Neuronal stem cell (in vitro differentiated cells): Measurements from ENCODE around the gene LY9.

Source experiments
- DNase-seq: peaks from one replicate; pipeline ENCODE4 v3.0.0-alpha.2; 2013; ENCODE audit warnings: low spot score
- H2AFZ ChIP-seq: one replicate; pipeline ENCODE4 v1.6.1; 2013; ENCODE audit warnings: mild to moderate bottlenecking, low read length, inconsistent platforms
- H2AK5ac ChIP-seq: 2 replicates; pipeline ENCODE4 v1.6.1; 2013; ENCODE audit warnings: low read depth, mild to moderate bottlenecking, inconsistent platforms, low read length, moderate library complexity, mixed read lengths
- H2BK120ac ChIP-seq: 2 replicates; pipeline ENCODE4 v1.6.1; 2013; ENCODE audit warnings: low read depth, mild to moderate bottlenecking, inconsistent platforms, low read length, moderate library complexity, mixed read lengths
- H2BK12ac ChIP-seq: one replicate; pipeline ENCODE4 v1.6.1; 2013; ENCODE audit warnings: low read length, inconsistent platforms
- H2BK15ac ChIP-seq: 2 replicates; pipeline ENCODE4 v1.6.1; 2013; ENCODE audit warnings: mild to moderate bottlenecking, low read length, inconsistent platforms, mixed read lengths
- H2BK5ac ChIP-seq: one replicate; pipeline ENCODE4 v1.6.1; 2013; ENCODE audit warnings: inconsistent platforms, mild to moderate bottlenecking, low read length, moderate library complexity
- H3K14ac ChIP-seq: one replicate; pipeline ENCODE4 v1.6.1; 2013; ENCODE audit warnings: low read length, inconsistent platforms
- H3K18ac ChIP-seq: 2 replicates; pipeline ENCODE4 v1.6.1; 2013; ENCODE audit warnings: low read length, inconsistent platforms
- H3K23ac ChIP-seq: 2 replicates; pipeline ENCODE4 v1.6.1; 2013; ENCODE audit warnings: low read depth, mild to moderate bottlenecking, mixed read lengths, low read length, inconsistent platforms; ENCODE audit not compliant: poor library complexity
- H3K27ac ChIP-seq: replicated peaks from 3 replicates; pipeline ENCODE4 v1.5.1; 2013; ENCODE audit warnings: low read length, inconsistent platforms
- H3K27me3 ChIP-seq, 3 experiments: 2 replicates each; pipeline ENCODE4 v1.6.1; 2013; ENCODE audit warnings: low read length in 3 of 3, mild to moderate bottlenecking in 2 of 3, inconsistent platforms in 1 of 3, low read depth in 1 of 3, mixed read lengths in 1 of 3, moderate library complexity in 1 of 3; ENCODE audit not compliant: control insufficient read depth in 3 of 3, insufficient read depth in 3 of 3
- H3K36me3 ChIP-seq, 2 donors: replicated peaks in 1 of 2; 2 replicates each; pipeline ENCODE4 v1.6.1; 2013; ENCODE audit warnings: low read length in 2 of 2; ENCODE audit not compliant: control insufficient read depth in 2 of 2, insufficient read depth in 2 of 2
- H3K4ac ChIP-seq: 2 replicates; pipeline ENCODE4 v1.6.1; 2013; ENCODE audit warnings: inconsistent platforms, mild to moderate bottlenecking, low read length, moderate library complexity
- H3K4me1 ChIP-seq, 2 donors: 1 replicate in 1 of 2; 2 replicates in 1 of 2; pipeline ENCODE4 v1.6.1; 2013; ENCODE audit warnings: low read length in 2 of 2, low read depth in 1 of 2; ENCODE audit not compliant: control insufficient read depth in 2 of 2, insufficient read depth in 1 of 2
- H3K4me2 ChIP-seq: one replicate; pipeline ENCODE4 v1.6.1; 2013; ENCODE audit warnings: mild to moderate bottlenecking, low read length, inconsistent platforms; ENCODE audit not compliant: insufficient read depth, poor library complexity, severe bottlenecking
- H3K4me3 ChIP-seq, 2 donors: 2 replicates each; pipeline ENCODE4 v1.5.1; 2013; ENCODE audit warnings: low read length in 2 of 2, mild to moderate bottlenecking in 2 of 2, inconsistent platforms in 1 of 2, moderate library complexity in 1 of 2
- H3K79me1 ChIP-seq: one replicate; pipeline ENCODE4 v1.6.1; 2013; ENCODE audit warnings: low read depth, mild to moderate bottlenecking, inconsistent platforms, low read length, moderate library complexity
- H3K9ac ChIP-seq: one replicate; pipeline ENCODE4 v1.6.1; 2013; ENCODE audit warnings: mild to moderate bottlenecking, low read depth, low read length, inconsistent platforms; ENCODE audit not compliant: poor library complexity
- H3K9me3 ChIP-seq, 2 donors: replicated peaks in 1 of 2; 2 replicates each; pipeline versions ENCODE3 to v1.6.1; 2013; ENCODE audit warnings: low read length in 2 of 2, mild to moderate bottlenecking in 2 of 2, inconsistent platforms in 1 of 2, low read depth in 1 of 2, mixed read lengths in 1 of 2, moderate library complexity in 1 of 2; ENCODE audit not compliant: control insufficient read depth in 2 of 2, insufficient read depth in 1 of 2
- H4K8ac ChIP-seq: one replicate; pipeline ENCODE4 v1.6.1; 2013; ENCODE audit warnings: low read depth, mild to moderate bottlenecking, inconsistent platforms, low read length, moderate library complexity
- H4K91ac ChIP-seq: one replicate; pipeline ENCODE4 v1.6.1; 2013; ENCODE audit warnings: low read length, low read depth, mild to moderate bottlenecking, inconsistent platforms; ENCODE audit not compliant: poor library complexity
- WGBS, 2 donors: extraction: QIAGEN DNeasy Blood & Tissue Kit; methylation state at CpG; one replicate each; pipeline ENCODE4 v1.1.7; 2013; ENCODE audit warnings: missing lambda C conversion rate in 2 of 2, mixed read lengths in 1 of 2; ENCODE audit not compliant: insufficient read length in 2 of 2, insufficient replicate concordance in 1 of 2; ENCODE audit errors: extremely low coverage in 2 of 2; 5-methylcytosine and 5-hydroxymethylcytosine counted together

LY9 gene

GRCh38 chr1:160835751-160836150 is 39.8 kb downstream of the LY9 start:
- Histone ChIP-seq H3K4me3 (no peak overlapping the region), H3K4ac (no peak overlapping the region), H2BK5ac (no peak overlapping the region), H2BK120ac (no peak overlapping the region), H3K27ac (no peak overlapping the region), H3K79me1 (no peaks in the 10 kb centered on the region), H3K27me3 (peaks cover 0 to 3% (median 0%) of the 10 kb centered on the region in 3 experiments), H3K9ac (no peak overlapping the region), H2AK5ac (no peak overlapping the region), H3K23ac (no peak overlapping the region), H2BK12ac (no peak overlapping the region), H3K36me3 (no peaks in the 10 kb centered on the region), H2BK15ac (no peak overlapping the region), H4K91ac (no peak overlapping the region), H3K18ac (no peak overlapping the region), H3K4me1 (peaks cover 0 to 16% of the 10 kb centered on the region in 2 donors), H2AFZ (no peak overlapping the region), H3K14ac (no peak overlapping the region), H4K8ac (no peak overlapping the region), H3K9me3 (no peaks in the 10 kb centered on the region), H3K4me2 (no peak overlapping the region)
- WGBS, 2 donors, result no CpG with 5 or more reads among the region's 3 CpGs
- DNase-seq, result no peak

DNA sequence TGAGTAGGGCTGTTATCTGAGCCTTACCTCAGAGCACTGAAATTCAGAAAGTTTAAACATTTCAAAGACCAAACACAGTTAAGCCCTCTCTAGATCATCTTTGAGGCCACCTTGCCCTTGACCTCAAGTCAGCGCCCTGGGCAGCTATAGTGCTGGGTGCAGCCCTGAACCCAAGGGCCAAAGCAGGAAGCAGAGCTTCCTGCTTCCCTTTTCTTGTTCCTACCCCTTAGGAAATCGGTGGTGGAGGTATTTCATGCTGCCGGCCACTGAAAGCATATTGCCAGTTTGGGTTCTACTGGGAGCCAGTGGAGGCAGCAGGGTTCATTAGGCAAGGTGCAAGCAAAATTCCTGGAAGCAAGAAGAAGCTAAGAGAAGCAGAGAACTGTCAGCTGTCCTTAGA is 40.6 kb downstream of the LY9 start:
- H2AFZ ChIP-seq, result no peak overlapping the region
- no peak overlapping the region for H3K27ac ChIP-seq
- no peak overlapping the region for H3K4ac ChIP-seq
- H3K14ac ChIP-seq, result no peak overlapping the region
- no peak overlapping the region for H3K4me2 ChIP-seq
- H3K79me1 ChIP-seq, result peaks cover under 1% of the 10 kb centered on the region
- no peak overlapping the region for H2AK5ac ChIP-seq
- H4K8ac ChIP-seq, result no peak overlapping the region
- H2BK5ac ChIP-seq, result no peak overlapping the region
- no peak for DNase-seq
- no peak overlapping the region for H3K23ac ChIP-seq
- peaks cover 0 to 16% of the 10 kb centered on the region in 2 donors for H3K4me1 ChIP-seq
- no peaks in the 10 kb centered on the region for H3K36me3 ChIP-seq
- no peak overlapping the region for H2BK15ac ChIP-seq
- no peak overlapping the region for H2BK120ac ChIP-seq
- H3K9me3 ChIP-seq, result no peaks in the 10 kb centered on the region
- peaks cover 0 to 5% (median 0%) of the 10 kb centered on the region in 3 experiments for H3K27me3 ChIP-seq
- no peak overlapping the region for H4K91ac ChIP-seq
- no peak overlapping the region for H3K9ac ChIP-seq
- WGBS, 2 donors, result no CpG with 5 or more reads among the region's 3 CpGs
- no peak overlapping the region for H3K18ac ChIP-seq
- no peak overlapping the region for H3K4me3 ChIP-seq
- no peak overlapping the region for H2BK12ac ChIP-seq

- Histone ChIP-seq H2AK5ac (peak overlapping the region; percentile 9), H3K9ac (no peak overlapping the region), H4K8ac (no peak overlapping the region), H3K27me3 (peaks cover 0 to 8% (median 0%) of the 10 kb centered on the region in 3 experiments), H3K23ac (no peak overlapping the region), H3K4me2 (no peak overlapping the region), H3K4me3 (no peak overlapping the region), H4K91ac (no peak overlapping the region), H3K4me1 (peaks cover 0 to 16% of the 10 kb centered on the region in 2 donors), H2BK15ac (no peak overlapping the region), H2BK120ac (no peak overlapping the region), H3K18ac (peak overlapping the region; percentile 86), H3K36me3 (no peaks in the 10 kb centered on the region), H2BK12ac (no peak overlapping the region), H3K9me3 (no peaks in the 10 kb centered on the region), H3K4ac (no peak overlapping the region), H3K14ac (no peak overlapping the region), H2AFZ (no peak overlapping the region), H3K27ac (peak overlapping the region; percentile 70), H2BK5ac (no peak overlapping the region), H3K79me1 (peaks cover 3% of the 10 kb centered on the region)
- no peak for DNase-seq
- no CpG with 5 or more reads among the region's 4 CpGs for WGBS, 2 donors
Observed at GRCh38 chr1:160836981-160837557, 41.1 kb downstream of the LY9 start.

- H3K18ac ChIP-seq, result peak overlapping the region; percentile 86
- no peak overlapping the region for H2BK120ac ChIP-seq
- no peak overlapping the region for H3K23ac ChIP-seq
- peaks cover 3% of the 10 kb centered on the region for H3K79me1 ChIP-seq
- H2BK5ac ChIP-seq, result no peak overlapping the region
- no peaks in the 10 kb centered on the region for H3K9me3 ChIP-seq
- no peak overlapping the region for H2BK12ac ChIP-seq
- H3K14ac ChIP-seq, result no peak overlapping the region
- no peak overlapping the region for H4K91ac ChIP-seq
- no peak overlapping the region for H3K4me3 ChIP-seq
- H3K9ac ChIP-seq, result no peak overlapping the region
- H2AK5ac ChIP-seq, result peak overlapping the region; percentile 9
- peak overlapping the region; percentile 33 for H3K4me2 ChIP-seq
- peak; percentile 29 for DNase-seq
- WGBS, 2 donors, result no CpG with 5 or more reads among the region's 9 CpGs
- H4K8ac ChIP-seq, result no peak overlapping the region
- no peak overlapping the region for H2BK15ac ChIP-seq
- H3K36me3 ChIP-seq, result no peaks in the 10 kb centered on the region
- peaks cover 0 to 16% of the 10 kb centered on the region in 2 donors for H3K4me1 ChIP-seq
- H3K27me3 ChIP-seq, result peaks cover 0 to 8% (median 0%) of the 10 kb centered on the region in 3 experiments
- H2AFZ ChIP-seq, result no peak overlapping the region
- no peak overlapping the region for H3K4ac ChIP-seq
- peak overlapping the region; percentile 70 for H3K27ac ChIP-seq
Observed at GRCh38 chr1:160837558-160838205, 41.7 kb downstream of the LY9 start.
